ENCODE measurements around the gene DISC1.
"Not testable (repeated sequence)": the region's sequence is repeated elsewhere in the genome, so short reads cannot be mapped to it uniquely, and the experiment has no call there.

DISC1 gene

DNA sequence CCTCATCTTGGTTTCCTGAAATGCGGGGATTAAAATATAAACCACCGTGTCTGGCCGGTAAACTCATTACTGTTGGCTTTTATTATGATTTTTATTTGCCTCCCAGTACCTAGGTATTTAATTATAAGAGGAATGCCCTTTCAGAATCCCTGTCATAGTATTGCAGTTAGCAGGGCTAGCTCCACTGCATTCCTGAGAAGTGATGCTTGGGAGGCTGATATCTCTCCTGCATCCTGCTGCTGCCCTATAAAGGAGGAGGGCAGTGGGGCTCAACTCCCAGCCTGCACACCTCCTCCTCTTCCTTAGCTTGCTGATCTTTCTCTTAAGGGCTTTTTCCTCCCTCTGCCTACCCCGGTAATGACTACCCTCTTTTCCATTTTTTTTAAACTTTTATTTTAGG lies 19.9 kb upstream of the DISC1 start:
- no peak for DNase-seq

DNA sequence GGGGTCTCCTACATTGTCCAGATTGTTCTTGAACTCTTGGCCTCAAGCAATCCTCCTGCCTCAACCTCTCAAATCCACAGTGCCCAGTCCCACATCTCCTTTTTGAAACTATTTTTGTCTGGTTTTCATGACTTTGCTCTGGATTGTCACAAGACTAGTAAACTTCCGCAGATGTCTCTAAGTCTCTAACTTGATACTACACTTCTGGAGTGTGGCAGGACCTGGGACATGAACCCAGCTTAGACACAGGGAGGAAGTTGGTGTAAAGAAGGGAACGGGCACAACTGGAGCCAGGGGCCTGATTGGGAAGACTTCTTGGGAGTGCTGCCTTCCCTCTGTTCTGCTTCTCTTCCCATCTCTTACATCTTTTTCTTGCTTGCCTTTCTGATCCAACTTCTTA lies 16.2 kb upstream of the DISC1 start:
- DNase-seq, result no peak

DNA sequence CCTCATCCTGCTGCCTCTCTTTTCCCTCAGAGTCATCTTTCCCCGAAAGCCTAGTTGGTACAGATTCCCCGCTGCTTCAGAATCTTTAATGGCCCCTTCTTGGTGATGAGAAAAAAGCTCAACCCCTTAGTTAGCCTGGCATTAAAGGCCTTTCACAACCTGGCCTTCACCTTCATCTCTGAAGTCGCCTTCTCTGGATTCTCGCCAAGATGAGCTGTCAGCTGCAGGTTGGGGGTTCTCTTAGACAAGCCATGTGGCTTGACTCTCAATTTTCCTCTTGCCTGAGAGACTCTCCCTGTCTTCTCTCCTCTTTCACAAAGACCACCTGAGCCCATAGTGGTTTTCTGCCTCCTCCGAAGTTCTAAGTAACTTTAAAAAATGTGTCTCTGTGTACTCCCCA lies 15.5 kb upstream of the DISC1 start:
- DNase-seq, result no peak

DNA sequence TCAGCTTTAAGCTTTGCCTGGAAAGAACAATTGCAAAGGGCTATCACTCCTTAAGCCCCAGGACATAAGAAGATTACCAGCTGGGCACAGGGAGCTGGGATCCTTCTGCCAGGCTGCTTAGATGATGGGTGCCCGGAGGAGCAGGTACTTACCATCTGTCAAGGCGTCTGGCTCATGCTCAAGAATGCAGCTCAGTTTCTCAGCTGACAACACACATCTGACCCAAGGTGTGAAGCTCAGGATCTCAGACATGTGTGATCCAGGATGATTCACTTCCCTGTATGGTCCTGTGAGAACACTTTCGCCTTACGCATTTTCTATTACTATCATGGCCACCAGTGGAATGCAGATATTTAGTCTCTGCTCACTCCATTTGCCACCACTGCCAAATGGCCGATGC lies 14.7 kb upstream of the DISC1 start:
- DNase-seq, result peak; percentile 73

DNA sequence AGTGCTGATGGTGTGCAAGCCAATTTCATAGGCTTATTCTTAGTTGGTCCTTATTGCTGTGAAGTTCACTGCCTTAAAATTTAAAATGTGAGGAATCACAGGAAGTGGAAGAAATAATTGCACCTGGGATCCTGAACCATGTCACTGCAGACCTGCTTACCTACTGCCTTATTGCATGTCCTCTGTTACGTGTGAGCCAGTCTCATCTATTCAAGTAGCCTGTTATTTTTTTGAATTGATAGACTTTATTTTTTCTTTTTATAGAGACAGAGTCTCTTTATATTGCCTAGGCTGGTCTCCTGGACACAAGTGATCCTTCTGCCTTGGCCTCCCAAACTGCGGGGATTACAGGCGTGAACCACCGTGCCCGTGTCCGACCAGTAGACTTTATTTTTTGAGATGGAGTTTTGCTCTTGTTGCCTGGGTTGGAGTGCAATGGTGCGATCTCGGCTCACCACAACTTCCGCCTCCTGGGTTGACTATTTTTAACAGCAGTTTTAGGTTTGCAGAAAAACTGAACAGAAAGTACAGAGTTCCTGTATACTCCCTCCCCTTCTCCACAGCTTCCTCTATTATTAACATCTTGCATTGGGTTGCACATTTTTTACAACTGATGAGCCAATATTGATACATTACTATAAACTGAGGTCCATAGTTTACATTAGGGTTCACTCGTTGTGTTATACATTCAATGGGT lies 14.0 kb upstream of the DISC1 start:
- no peak for DNase-seq

DNA sequence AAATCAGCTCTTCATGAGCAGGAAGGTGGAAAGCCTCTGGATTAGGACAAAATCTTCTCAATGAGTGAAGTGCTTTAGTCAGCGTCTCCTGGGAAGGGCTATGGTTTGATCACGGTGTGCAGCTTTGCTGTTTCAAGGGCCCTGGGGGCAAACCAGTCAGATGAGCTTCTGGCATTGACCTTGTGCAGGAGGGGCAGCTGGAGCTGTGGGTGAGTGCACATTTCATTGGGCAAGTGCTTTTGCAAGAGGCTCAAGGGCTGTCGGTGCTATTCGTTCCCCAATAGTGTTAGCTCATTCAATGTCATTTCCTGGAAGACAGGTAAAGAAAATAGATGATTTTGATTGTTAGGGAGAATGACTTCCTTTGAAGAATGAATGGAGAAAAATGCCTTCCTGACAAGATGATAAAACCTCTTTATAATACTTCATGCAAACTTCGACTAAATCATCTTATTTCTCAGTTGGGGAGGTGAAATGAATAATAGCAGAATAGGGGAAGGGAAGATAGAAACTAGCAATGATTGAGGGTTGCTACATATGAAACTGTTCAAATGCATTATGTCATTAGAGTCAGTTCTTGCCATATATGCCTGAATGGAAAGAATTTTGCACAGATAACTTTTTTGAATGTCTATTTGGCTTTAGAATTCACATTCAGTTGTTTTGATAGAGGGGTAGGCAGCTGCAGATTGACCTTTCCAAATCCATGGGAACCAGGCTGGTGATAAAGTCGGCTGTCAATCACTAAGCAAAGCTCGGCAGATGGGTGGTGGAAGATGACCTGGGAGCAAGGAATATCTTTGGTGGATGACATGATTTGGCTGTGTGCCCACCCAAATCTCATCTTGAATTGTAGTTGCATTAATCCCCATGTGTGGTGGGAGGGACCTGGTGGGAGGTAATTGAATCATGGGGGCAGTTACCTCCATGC lies 12.9 kb upstream of the DISC1 start:
- DNase-seq, result no peak

DNA sequence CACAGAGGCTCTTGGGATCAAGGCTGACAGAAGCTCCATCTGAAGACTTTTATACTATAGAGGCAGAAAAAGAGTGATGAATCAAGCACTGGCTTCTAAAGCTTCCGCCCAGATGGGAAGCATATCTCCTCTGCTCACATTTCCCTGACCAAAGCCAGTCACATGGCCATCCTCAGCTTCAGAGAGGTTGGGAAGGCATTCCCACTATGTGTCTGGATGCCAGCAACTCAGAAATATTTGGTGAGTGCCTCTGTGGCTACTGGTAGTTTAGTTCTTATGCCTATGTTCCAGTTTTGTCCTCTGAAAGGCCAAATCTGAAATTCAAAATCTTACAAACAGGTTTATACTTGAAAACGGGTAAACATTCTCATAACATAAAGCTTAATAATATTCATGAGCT lies 9.9 kb upstream of the DISC1 start:
- DNase-seq, result no peak

DNA sequence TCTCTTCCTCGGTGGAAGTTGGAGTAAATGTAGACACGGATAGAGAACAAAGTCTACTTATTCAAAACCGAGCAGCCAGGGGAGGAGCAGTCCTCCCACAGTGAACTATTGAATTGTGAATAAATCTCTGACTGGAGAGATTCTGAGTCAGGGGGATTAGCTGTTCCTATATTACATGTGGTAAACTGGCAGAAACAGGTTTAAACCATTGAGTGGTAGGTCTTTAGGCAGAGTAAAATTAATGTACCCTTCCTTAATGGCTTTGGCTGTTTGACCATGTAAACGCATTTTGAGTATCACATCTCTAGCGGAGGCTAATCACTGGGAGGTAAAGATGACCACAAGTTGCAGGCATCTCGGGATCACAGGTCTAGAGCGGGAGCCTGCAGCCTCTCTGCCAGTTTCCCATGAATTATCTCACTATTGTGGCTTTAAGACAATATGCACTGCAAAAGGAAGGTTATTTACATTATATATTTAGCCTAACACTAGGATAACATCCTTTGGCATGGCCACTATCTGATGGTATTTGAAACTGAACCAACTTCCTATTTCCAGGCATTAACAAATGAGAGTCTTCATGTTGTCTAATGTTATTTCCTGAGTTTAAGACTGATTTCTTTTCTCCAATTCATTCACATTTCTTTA lies 7.9 kb upstream of the DISC1 start:
- no peak for DNase-seq

DNA sequence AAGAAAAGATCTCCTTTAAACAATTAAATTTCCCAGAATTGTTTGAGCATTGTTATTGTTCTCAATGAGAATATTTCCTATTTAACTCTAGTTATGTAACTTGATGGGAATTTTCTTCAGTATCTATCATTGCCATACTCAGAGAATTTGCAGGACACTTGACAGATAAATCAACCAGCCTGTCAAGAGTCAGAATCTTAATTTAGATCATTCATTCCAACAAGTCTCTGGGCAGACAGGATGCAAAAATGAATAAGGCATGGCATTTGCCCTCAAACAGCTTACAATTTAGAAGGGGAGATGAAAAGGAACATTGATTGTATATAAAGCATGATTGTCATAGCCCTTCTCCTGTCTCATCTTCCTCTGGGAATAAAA lies 7.3 kb upstream of the DISC1 start:
- no peak for DNase-seq

DNA sequence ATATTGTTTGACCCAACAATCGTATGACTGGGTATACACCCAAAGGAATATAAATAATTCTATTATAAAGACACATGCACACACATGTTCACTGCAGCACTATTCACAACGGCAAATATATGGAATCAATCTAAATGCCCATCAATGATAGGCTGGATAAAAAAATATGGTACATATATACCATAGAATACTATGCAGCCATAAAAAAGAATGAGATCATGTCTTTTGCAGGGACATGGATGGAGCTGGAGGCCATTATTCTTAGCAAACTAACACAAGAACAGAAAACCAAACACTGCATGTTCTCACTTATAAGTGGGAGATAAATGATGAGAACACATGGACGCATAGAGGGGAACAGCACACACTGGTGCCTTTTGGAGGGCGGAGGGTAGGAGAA lies 1.5 kb upstream of the DISC1 start:
- DNase-seq, result not testable (repeated sequence)

DNA sequence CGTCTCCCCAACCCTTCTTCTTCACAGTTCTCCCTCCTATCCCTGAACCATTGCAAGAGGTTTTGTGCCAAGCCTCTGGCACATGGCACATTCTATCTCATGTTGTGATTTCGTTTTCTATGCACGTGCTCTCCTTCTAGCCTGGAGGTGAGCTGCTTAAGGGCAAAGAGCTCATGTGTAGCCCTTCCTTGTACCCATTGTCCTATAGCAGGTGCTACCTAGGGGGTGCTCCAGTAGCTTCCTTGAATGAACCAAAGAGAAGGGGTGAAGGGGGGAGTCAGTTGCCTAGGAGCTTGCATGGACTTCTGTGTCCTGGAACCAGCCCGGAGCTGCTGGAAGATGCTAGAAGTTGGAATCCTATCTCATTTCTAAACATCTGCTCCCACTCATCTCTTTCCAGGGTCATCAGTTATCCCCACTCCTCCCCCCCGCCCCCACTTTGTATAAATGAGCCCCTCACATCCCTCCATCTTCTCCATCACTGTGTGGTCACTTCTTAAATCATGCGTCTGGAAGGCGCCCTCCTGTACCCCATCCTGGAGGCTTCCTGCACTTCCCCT lies 535 bp upstream of the DISC1 start:
- DNase-seq, result peak; percentile 43

DNA sequence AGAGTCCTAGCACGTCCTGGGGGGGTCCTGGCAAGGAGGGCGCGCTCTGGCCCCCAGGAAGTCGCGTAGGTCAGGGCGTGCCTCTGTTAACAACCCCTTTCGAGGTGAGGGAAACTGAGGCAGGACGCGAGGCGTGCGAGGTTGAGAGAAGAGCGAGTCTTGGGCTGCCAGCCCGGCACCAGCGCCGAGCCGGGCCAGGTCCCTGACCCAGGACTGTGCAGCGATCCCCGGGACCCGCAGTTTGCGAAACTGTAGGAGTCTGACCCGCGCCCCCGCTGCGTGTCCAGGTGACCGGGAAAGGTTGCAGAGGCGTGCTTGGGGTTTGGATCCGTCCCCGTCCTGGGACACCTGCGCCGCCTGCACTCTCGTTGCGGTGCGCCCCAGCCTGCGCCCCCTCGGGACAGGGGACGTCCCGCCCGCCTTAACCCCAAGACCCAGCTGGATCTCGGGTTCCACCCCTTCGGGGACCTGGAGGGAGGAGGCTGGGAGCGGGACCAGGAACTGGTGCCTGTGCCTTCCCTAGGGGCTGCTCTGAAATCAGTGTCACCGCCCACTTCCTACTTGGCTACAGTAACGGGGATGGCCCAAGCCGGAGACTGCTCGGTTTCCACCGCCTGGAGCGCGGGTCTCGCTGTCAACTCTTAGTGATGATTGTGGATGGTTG lies 493 bp downstream of the DISC1 start:
- DNase-seq, result no peak

DNA sequence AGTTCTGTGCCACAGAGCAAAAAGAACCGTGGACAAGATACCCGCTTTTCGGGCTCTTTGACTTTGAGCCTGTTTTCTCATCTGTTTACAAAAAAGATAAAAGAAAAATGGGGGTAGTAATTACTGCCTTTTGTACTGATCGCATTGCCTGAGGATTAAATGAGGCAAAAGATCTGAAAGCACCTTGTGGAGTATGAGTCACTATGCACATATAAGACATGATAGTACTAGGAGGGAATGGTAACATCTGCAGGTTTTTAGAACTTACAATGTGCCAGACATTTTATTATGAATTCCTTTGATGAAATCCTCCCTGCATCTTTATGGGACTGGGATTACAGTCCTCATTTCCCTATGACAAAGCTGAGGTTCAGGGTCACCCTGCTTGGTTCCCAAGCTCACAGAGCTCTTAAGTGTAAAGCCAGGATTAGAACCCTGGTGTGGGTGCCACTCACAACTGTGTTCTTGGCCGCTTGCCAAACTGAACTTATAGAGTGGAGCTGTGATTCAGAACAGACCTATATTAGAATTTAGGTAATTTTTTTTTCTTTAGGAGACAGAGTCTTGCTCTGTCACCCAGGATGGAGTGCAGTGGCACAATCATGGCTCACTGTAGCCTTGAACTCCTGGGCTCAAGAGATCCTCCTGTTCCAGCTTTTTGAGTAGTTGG lies 1.8 kb downstream of the DISC1 start:
- DNase-seq, result peak; percentile 14

DNA sequence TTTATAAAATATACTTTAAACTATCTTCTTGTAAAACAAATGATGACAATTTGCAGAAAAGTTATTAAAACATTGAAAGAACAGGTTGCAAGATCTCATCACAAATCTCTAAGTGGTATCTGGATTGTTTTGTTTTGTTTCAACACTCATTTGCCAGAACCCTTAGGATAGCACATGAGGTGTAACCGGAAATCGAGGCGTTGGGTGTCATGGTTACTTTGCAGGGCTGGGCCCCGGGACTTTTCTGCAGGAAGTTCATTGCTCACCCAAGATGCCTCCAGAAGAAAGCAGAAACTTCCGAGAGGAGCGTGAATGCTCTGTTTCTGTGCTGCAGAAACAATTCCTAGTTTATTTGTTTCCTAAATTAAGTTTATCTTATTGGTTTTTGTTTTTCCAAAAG lies 2.5 kb downstream of the DISC1 start:
- DNase-seq, result no peak

DNA sequence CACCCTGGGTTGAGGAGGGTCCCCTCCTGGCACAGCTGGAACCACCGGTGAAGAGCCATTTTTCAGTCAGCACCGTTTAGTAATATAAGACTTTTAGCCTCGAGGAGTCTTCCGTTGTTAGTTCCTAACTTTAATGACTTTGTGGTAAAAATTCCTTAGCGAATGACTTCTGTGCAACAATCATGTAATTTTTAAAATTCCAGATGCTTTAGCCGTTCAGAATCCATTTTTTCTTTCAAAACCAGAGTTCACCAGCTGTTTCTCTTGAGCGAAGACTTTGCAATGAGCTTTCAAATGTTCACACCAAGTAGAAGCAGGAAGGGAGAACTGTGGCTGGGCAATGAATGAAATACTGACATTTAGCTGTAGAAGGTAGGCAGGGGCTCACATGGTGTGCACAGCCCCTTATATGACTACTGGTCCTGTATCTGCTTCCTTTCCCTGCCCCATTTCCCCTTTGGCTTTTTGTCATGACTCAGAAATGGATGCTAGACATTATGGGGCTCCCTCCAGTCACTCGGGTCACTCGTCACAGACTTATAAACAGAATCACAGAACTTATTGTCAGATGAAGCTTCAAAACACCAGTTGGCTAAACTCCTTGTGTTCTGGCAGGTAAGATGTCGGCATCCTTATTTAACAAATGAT lies 4.1 kb downstream of the DISC1 start:
- no peak for DNase-seq

DNA sequence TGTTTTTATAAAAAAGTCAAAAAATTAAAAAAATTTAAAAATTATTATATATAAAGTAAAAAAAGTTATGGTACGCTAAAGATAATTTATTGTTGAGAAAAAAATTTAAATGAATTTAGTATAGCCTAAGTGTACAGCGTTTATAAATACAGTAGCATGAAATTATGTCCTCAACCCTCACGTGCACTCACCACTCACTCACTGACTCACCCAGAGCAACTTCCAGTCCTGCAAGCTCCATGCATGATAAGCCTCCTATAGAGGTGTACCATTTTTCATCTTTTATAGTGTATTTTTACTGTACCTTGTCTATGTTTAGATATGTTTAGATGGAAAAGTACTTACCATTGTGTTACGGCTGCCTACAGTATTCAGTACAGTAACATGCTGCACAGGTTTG lies 5.1 kb downstream of the DISC1 start:
- no peak for DNase-seq

DNA sequence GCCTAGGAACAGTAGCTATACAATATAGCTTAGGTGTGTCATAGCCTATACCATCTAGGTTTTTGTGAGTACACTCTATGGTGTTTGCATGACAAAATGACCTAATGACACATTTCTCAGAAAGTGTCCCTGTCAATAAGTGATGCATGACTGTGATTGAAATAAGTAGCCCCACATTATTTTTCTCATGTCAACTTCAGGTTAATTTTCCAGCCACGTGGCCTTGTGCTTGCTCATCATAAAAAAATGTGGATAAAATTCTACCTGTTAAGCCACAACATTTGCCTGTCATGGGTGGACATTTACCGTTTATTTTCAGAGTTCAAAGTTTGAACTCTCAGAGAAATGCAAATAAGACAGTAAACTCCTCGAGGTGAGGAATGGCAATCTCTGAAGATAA lies 5.5 kb downstream of the DISC1 start:
- no peak for DNase-seq

DNA sequence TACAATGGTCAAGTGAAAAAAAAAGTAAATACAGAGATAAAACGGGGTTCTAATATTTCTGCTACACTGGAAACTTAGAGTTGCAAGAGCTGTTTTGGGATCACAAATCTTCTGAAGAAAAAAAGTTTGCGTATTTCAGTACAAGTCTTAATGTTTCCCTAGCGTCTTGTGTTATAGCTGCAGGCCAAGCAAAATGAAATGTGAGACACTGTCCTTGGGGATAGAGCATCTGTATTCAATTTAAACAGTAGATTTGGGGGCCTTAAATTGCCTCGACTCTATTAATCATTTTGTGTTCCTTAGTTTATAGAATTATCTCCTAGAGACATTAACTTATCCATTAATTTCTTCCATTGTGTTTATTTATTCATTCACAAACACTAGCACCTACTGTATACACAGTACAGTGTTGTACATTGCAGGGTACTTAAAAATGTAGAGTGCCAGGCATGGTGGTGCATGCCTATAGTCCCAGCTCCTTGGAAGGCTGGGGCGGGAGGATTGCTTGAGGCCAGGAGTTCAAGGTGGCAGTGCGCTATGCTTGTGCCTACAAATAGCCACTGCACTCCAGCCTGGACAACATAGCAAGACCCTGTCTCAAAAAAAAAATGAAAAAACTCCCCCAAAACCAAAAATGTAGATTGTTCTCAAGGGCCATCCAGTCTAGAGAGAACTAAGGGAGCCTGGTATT lies 7.9 kb downstream of the DISC1 start:
- no peak for DNase-seq

DNA sequence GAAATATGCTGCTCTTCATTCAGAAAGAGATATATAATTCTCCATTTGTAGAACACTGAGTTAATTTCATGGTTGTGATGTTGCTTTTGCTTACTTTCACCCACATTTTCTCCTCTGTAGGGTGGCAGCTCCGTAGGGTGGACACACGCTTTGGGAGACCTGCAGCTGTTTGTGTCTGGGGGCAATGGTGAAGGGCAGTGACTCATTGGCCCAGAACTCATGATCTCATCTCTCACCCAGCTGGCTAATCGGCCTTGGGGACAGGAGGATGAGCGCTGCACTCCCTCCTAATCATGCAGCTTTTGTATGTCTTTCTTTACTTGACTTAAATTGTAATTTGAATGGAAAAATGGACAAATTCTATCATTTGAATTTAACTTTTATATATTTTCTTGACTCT lies 9.6 kb downstream of the DISC1 start:
- no peak for DNase-seq

DNA sequence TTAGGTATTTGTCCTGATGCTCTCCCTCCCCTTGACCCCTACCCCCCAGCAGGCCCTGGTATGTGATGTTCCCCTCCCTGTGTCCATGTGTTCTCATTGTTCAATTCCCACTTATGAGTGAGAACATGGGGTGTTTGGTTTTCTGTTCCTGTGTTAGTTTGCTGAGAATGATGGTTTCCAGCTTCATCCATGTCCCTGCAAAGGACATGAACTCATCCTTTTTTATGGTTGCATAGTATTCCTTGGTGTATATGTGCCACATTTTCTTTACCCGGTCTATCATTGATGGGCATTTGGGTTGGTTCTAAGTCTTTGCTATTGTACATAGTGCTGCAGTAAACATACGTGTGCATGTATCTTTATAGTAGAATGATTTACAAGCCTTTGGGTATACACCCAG lies 10.3 kb downstream of the DISC1 start:
- DNase-seq, result not testable (repeated sequence)

DNA sequence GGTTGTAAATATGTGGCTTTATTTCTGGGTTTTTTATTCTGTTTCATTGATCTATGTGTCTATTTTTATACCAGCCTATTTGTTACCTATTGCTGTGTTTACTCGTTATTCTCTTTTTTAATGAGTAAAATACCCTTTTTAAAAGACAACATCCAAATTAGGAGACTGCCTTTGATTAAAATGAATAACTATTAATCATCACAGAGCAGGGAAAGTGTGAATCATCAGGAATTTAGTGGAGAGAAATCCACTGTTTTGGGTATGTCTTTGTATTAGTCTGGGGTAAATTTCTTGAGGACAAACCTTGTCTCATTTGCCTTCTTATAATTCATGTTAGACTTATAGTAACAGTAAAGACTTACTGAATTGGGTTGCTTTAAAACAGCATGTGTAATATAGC lies 12.1 kb downstream of the DISC1 start:
- no peak for DNase-seq

Measured in NCI-H2171 treated with DMSO at 0.1 percent for 48 hours (cell line).